ENCODE data around the gene EIF1AD.

GRCh38 chr11:66017321-66017720, 15.4 kb upstream of the EIF1AD start:
- TF ChIP-seq GATAD2A (IDR thresholded peaks at IDR 0.05) (no peak), ATF7 (IDR thresholded peaks at IDR 0.05) (no peak), POLR2AphosphoS5 (IDR thresholded peaks at IDR 0.05; ENCODE audit: control insufficient read depth, insufficient read depth, low read depth, low read length) (no peak)

Data from K562 (cell line).